G401 (cell line): ENCODE data around the gene FLYWCH1. TPM values are rescaled to one million over a fixed set of nuclear protein-coding genes. Genes with fewer than 3 reads are reported as not detected.

ENCODE experiments used
- DNase-seq: peaks from one replicate; pipeline ENCODE4 v3.0.0-alpha.2; 2015; ENCODE audit warnings: low spot score
- in situ Hi-C: cut with HindIII; loops from 2 replicates; pipeline ENCODE4 v1.10.0; 2016; ENCODE audit warnings: low sequenced_read_pairs, mixed read lengths
- total RNA-seq: library from RNA; depleted of rRNA; stranded (reverse); fragments of >200 nt; shearing (Covaris generic); gene quantifications from 2 replicates; pipeline ENCODE4 v1.2.3, GENCODE V29; 2014

FLYWCH1 gene
- total RNA-seq, 1 experiment from 2014 or later, result 52.7 TPM

DNA sequence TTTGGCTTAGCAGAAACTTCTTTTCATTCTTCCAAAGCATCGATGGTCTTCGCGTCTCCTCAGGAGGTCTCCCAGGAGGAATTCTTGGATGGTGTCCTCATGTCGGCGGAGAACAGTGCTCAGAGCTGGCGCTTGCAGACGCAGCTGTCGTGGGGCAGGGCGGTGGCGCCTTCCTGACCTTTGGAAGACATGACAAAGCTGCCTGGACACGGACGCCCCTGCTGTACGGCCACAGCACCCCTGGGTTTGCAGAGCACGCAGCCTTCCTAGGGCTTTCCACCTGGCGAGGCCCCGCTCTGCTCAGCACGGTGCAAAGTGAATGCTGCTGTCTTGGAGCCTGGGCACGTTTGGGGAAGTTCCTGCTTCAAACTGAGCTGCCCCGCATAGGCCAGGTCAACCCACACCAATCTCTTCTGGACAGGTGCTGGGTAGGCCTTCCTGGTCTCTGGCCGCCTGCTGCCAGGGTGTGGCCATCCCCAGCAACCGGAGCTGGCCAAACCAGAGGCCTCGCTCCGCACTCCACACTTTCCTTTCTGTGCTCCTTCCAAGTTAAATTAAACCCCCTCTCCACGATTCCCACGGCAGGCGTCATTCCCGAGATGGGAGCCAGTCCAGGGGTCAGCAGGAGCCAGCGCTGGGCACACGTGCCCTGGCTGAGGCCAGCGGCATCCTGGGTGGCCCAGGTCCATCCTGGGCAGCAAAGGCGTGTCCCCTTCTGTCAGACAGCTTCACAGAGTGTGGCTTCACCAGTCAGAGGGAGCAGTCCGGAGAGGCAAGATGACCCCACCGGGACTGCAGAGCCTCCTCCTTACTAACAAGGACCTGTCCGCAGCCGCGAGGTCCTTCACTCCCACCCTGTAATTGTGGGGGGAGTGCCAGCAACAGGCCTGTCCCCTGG is 37.3 kb downstream of the FLYWCH1 start:
- no peak for DNase-seq
- in situ Hi-C loops, result no loop called here

DNA sequence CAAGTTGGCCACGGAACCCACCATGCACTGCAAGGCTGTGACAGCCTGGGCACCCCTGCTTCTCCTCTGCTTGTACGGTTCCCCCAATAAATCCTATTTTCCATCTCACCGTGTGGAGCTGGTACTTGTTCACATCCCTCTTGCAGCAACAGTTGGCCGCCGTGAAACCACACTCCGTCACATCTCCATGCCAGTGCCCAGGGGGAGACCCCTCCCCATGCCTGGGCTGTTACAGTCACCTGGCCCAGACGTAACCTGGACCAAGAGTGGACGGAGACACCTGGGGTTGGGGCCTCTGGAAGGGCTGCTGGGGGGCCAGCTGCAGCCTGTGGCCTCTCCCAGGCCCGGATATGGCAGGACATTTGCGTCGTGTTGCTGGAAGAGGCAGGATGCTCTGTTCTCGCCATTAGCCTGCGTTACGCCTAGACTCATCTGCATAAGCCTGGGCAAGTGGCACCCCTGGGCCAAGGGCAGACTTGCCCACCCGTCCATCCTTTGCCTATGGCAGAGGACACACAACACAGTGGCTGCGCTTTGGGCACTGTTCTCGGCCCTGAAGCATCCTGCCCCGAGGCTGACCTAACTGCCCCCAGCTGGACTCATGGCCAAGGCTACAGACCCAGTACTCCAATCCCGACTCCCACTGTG is 38.1 kb downstream of the FLYWCH1 start:
- no peak for DNase-seq
- in situ Hi-C loops, result no loop called here

DNA sequence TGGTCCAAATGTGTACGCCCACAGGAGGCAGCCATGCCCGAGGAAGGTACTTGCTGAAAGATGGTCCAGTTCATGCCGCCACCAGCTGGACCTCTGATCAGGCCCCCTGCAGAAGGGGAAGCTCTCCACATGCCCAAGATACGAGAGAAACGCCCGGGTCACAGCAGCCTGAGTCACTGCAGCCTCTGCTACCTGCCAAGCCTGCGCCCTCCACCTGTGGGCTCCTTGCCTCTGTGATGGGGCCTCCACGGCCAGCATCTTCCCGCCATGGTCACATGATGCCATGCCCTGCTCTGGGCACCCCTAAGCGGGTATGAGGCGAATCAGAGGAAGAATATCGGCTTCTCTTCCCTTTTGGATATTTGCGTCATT is 38.6 kb downstream of the FLYWCH1 start:
- in situ Hi-C loops, result no loop called here
- no peak for DNase-seq

DNA sequence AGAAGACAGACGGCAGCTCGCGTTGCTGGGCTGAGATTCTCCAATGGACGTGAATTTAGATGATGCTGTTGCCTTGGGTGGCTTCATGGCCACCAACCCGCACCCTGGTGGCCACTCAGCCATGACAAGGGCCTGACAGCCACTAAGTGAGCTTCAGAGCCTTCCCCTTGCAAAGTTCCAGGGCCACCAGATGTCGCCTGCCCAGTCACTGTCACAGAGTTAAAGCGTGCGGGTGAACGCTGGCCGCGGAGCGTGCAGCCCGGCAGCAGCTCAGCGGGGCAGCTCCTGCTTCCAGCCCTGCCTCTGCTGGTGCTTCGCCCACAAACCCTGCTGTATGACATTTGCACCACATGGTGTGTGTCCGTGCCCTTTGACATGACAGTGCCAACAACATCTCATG is 39.0 kb downstream of the FLYWCH1 start:
- in situ Hi-C loops, result no loop called here
- DNase-seq, result no peak

DNA sequence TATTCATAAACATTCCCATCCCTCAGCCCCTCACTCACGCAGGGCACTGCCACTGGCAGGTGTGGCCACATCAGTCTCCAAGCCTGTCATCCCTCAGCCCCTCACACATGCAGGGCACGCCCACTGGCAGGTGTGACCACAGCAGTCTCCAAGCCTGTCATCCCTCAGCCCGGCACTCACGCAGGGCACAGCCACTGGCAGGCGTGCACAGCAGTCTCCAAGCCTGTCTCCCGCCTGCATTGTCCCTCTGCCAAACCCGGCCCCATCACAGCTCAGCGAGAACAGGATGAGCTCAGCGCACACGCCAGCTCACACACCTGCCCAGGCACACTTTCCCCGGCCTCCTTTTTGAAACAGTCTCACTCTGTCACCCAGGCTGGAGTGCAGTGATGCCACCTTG is 40.9 kb downstream of the FLYWCH1 start:
- in situ Hi-C loops, result no loop called here
- no peak for DNase-seq

DNA sequence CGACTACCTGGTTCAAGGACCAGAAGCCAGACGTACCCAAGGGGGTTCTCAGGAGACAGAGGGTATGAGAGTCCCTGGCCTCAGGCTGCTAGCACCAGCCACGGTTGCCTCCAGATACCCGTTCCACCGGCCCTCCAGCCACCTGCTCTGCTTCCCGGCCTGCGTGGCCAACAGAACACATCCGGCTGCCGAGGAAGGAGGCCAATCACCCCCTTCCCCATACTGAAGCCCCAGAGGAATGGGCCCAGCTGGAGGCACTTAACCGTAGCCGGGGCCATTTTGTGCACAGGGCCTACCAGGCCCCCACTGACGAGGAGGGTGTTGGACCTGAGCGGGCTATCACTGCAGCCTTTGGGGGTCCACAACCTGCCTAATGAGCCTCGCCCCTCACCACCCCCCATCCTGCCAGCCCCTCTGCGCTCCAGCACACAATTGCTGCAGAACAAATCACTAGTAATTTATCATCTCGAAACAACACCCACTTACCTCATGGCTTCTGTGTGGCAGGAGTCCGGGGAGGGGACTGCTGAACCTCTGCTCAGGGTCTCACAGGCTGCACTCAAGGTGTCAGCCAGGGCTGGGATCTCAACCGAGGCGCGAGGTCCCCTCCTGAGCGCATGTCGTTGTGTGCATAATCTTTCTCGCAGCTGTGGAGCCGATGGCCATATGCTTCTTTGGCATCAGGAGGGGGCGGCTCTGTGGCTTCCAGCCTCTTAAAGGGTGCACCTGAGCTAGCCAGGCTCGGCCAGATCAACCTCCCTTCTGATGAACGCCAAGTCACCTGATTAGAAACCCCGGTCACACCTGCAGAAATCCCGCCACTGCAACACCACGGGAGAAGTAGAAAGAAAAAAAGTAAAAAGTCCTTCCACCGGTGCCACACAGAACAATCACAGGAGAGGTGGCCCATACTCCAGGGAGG is 42.2 kb downstream of the FLYWCH1 start:
- in situ Hi-C loops, result no loop called here
- DNase-seq, result no peak

GRCh38 chr16:2954656-2955381 is 43.1 kb downstream of the FLYWCH1 start:
- no peak for DNase-seq
- in situ Hi-C loops, result no loop called here

GRCh38 chr16:2955438-2955778 is 43.7 kb downstream of the FLYWCH1 start:
- in situ Hi-C loops, result no loop called here
- DNase-seq, result no peak

DNA sequence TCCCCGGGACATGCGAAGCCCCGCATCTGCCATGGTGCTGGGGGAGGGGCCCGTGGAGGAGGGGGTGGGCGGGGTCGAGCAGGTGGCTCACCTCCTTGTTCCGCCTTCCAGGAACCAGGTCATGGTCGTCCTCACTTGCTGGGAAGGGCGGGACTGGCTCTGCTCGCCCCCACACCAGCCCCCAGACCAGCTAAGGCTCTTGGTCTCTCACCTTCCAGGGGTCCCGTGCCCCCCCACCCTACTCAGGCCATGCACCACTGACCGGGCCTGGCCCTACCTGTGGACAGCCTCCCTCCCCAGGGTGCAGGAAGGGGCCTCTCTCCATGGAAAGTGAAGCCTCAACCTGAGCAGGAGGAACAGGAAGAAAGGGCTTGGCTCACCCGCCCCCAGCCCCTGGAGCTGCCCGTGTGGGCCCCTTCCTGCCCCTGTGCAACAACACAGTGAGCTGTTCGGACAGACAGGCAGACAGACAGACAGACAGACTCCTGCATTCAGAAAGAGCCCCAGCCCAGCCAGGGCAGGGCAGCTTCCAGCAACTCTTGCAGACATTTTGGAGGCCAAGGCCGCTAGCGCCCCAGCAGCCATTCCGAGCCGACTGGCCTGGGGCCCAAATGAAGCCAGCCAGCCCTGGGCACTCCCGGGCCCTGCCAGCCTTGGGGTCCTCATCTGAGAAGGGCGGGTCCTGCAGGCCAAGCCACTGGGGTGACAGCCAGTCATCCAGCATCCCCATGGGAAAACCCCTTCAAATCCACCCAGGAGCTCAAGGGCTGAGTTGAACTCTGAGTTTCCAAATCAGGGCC is 44.2 kb downstream of the FLYWCH1 start:
- DNase-seq, result no peak
- in situ Hi-C loops, result no loop called here

DNA sequence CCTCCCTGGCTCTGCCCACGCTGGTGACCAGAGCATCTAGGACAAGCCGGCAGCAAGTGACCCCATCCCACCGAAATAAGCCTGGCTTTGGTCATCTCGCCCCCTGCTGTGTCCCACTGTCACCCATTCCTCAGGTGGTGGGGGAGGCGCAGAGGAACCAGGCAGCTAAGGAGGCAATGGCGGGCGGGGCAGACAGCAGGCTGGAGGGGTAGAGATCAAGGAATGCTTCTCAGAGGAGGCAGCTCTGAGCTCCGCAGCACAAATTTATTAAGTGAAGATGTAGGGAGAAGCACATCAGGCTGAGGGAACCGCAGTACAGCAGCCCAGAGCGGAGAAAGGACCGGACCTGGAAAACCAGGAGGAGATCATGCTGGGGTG is 44.8 kb downstream of the FLYWCH1 start:
- DNase-seq, result no peak
- in situ Hi-C loops, result no loop called here

DNA sequence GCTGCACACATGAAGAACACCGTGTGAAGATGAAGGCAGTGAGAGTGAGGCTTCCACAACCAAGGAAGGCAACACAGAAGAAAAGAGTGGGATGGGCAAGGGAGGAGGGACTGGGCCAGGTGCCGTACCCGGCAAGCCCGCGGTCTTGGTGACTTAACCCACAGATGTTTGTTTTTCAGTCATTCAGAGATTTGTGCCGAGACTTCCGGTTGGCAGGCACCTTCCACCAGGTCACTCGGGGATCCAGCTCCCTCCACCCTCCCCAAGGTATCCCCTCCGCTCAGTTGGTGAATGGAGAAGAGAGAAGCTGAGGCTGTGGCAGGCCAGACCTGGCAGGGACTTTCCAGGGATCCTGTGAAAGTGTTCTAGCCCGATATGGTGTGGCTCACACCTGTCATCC is 47.5 kb downstream of the FLYWCH1 start:
- DNase-seq, result no peak
- in situ Hi-C loops, result no loop called here

DNA sequence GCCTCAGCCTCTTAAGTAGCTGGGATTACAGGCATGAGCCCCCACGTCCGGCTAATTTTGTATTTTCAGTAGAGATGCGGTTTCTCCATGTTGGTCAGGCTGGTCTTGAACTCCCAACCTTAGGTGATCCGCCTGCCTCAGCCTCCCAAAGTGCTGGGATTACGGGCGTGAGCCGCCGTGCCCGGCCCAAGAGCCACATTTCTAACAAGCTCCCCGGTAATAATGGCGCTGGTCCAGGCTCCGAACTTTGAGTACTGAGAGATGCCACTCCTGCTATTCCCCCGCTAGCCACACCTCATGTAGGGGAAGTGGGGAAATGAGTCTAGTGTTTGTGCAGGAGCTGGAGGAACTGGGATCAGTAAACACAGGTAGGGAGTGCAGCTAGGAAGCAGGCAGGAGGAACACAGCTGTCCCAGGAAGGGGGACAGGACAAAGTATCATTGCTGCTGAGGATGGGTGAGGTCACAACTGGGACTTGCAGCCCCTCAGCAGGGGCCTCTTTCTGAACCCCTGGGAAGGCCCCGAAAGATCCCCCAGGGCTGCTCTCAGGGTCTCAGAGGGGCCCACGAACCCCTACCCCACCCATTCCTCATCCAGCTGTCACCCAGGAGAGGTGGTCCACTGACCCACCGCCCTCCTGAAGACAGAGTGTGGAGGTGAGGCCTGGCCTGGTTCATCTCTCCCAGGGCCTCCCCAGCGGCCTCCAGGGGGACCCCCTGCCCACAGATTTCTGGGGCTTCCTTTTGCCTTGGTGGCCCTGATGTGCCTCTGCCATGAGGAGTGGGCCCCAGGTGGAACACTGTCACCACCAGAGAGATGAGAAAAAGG is 48.7 kb downstream of the FLYWCH1 start:
- in situ Hi-C loops, result no loop called here
- no peak for DNase-seq

DNA sequence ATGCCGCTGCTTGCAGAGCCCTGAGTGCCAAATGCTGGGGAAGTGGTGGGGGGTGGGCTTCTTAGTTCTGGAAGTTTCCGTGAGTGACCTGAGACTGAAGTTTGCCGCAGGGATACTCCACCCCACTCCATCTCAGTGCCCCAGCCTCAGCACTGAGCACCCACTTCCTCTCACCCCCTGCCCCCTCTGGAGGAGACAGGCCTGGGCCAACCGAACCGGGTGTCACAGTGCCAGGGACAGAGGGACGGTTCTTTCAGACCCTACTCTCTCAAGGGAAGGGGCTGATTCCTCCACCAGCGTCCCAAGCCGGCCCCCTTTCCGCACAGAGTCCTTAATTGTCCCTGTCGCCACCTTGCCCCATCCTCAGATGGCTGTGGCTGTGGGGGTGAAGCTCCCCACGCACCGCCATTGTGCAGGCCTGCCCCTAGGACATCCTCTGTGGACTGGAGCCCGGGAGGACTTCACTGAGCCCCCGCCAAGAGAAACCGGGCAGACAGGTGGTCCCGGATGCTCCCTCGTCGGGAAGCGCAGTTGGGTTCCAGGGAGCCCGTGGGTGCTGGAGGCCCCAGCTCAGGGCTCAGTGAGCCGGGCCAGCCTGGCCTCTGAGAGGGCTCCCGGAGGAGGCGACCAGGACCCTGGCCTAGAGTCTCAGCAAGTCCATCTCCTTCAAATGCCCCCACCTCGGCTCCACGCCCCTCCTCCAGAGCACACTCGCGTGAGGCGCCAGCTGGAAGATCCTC is 50.8 kb downstream of the FLYWCH1 start:
- no peak for DNase-seq
- in situ Hi-C loops, result no loop called here

- DNase-seq, result no peak
- in situ Hi-C loops, result no loop called here
These were observed 51.5 kb downstream of the FLYWCH1 start for GRCh38 chr16:2963074-2963722.

GRCh38 chr16:2963723-2964474 is 52.2 kb downstream of the FLYWCH1 start, which contains the start of gene KREMEN2:
TSS of gene KREMEN2 (plus strand) at chr16:2964275. CDS start at chr16:2964521, 246 bp downstream.
- in situ Hi-C loops, result no loop called here
- DNase-seq, result peak; percentile 54
